Stimulated activated naive CD8-positive, alpha-beta T cell treated with anti-CD3 and anti-CD28 coated beads, Interleukin-15, Interleukin-2, amounts not matched to agents 100 U/mL and 50 U/mL, for 24 hours (primary cell): ENCODE data around the gene NOP14.
"Not testable (repeated sequence)": the region's sequence is repeated elsewhere in the genome, so short reads cannot be mapped to it uniquely, and the experiment has no call there.

ENCODE experiments used
- ATAC-seq: fragments of 150-1000 bp; cut with Tn5 transposase; one replicate; pipeline ENCODE4 v1.10.0; 2021
- DNase-seq: peaks from one replicate; pipeline ENCODE4 v3.0.0; 2021

NOP14 gene

DNA sequence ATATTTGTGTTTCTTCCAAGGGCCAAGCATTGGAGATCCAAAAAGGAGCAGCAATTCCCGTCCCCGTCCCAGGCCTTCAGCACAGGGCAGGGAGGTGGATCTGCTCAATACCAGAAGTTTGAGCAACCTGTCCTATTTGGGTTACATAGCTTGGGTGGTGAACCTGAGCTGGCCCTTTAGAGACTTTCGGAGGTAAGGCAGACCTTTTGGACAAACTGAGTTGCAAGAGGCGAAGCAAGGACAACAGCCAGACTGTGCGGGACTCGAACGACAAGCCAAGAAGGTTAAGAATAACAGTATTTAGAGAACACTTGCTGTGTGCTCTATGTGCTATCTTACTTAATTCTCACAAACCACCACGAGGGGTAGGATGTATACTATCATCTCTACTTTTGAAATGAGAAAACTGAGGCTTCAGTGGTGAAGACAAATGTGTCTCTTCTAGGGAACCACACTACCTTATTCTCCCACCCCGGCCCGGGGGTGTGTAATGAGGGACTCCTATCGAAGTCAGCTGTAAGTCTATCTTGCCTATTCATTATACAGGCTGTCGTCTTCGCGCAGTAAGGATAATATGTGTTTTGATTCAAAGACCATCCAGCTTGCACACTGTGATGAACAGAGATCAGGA, 1.3 kb downstream of the NOP14 start:
- DNase-seq (peak; percentile 71), ATAC-seq (peak; percentile 51)

DNA sequence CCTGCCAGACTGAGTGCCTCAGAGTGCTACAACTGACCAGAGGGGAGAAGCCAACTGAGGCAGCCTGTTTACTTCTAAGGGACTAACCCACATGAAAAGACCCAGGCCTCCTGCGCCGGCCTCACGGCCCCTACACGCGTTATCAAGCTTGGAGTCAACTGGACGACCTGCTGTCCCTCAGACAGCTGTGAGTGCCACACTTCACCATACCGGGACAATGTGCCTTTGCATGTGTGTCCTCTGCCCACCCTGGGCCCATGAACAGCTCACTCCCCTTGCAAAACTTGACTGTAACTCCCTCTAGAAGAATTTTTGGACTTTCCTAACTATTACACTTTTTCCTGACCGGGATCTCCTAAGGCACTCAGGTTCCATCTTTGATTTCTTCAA, 1.8 kb downstream of the NOP14 start:
- ATAC-seq (no peak), DNase-seq (peak; percentile 32)

DNA sequence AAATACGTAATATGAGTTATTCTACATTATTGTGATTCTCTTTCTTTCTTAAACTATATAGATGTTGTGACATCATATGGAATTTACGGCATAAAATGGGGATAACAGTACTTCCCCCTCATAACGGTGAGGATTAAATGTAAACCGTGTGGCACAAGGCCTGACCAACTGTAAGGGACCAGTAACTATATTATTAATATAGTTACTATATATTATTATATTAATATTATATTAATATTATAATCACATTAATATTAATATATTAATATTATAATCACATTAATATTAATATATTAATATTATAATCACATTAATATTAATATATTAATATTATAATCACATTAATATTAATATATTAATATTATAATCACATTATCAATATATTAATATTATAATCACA, 2.8 kb downstream of the NOP14 start:
- not testable (repeated sequence) for ATAC-seq, DNase-seq

GRCh38 chr4:2958446-2958845, 4.8 kb downstream of the NOP14 start:
- ATAC-seq (no peak), DNase-seq (no peak)

GRCh38 chr4:2955186-2956044, 7.8 kb downstream of the NOP14 start:
- DNase-seq, ATAC-seq: not testable (repeated sequence)

DNA sequence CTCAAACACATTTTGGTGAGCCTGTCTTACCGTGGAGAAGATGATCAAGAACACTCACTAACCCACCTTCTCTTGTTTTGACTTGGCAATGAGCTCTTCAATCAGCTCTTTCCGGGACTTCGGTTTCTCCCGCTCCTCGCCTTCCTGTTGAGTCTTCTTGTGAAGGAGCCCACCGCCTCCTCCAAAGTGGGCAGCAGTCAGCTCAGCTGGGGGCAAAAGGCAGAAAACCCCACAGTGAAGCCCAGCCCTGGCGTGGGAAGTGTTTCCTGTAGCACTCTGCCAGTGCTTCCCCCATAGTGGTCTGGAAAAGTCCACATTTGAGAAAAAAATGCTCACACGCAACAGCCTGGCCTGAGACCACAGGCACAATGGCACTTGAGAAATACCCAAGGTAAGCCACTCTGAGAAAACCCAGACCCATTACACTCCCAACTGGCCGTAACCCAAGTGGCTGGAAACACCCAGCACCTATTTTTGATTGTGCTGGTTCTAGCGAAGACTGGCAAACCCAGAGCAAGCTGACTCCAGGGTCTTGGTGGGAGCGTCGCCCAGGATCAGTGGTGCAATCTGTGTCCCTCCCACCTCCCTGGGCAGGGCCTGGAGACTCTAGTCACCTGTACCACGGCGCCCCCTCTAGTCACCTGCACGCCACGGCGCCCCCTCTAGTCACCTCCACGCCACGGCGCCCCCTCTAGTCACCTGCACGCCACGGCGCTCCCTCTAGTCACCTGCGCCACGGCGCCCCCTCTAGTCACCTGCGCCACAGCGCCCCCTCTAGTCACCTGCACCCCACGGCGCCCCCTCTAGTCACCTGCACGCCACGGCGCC, 8.6 kb downstream of the NOP14 start:
- peak; percentile 78 for DNase-seq
- ATAC-seq, result peak; percentile 87

GRCh38 chr4:2953496-2953895, 9.7 kb downstream of the NOP14 start:
- no peak for ATAC-seq
- DNase-seq, result no peak

- ATAC-seq, result no peak
- DNase-seq, result no peak
Observed at GRCh38 chr4:2950221-2950989, 12.8 kb downstream of the NOP14 start.

DNA sequence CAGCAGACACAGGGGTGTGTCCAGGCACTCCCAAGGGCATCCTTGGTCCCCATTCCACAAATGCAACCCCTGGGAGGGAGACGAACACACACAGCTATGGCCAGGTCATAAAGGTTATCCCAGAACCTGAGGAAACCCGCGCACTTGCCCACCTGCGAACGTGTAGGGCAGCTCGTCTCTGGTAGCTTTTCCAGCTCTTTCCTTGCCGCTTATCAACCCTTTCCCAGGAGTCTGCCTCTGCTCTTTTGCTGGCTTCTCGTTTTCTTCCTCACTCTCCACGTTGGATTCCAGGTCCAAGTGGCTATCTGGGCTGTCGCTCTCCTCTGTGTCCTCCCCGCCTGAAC, 13.5 kb downstream of the NOP14 start:
- no peak for DNase-seq
- no peak for ATAC-seq

GRCh38 chr4:2948895-2949781, 14.1 kb downstream of the NOP14 start:
- ATAC-seq, result peak; percentile 41
- DNase-seq, result no peak

DNA sequence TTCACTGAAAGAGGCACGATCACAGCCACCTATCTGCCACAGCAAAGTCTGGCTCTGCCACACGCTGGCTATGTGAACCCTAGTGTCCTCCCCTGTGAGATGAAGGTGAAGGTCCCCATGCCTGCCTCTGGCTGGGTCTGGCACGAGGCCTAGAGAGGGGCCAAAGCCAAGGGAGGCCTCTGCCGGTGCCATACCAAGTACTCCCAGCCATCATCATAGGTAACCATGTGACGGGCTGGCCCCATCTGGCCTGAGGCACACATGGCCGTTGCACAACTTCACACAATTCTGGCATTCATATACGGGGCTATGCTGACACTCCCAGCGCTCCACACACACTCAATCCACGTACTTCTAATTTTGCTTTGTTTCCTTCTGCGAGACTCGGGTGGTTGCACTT, 15.3 kb downstream of the NOP14 start:
- ATAC-seq (no peak), DNase-seq (no peak)

DNA sequence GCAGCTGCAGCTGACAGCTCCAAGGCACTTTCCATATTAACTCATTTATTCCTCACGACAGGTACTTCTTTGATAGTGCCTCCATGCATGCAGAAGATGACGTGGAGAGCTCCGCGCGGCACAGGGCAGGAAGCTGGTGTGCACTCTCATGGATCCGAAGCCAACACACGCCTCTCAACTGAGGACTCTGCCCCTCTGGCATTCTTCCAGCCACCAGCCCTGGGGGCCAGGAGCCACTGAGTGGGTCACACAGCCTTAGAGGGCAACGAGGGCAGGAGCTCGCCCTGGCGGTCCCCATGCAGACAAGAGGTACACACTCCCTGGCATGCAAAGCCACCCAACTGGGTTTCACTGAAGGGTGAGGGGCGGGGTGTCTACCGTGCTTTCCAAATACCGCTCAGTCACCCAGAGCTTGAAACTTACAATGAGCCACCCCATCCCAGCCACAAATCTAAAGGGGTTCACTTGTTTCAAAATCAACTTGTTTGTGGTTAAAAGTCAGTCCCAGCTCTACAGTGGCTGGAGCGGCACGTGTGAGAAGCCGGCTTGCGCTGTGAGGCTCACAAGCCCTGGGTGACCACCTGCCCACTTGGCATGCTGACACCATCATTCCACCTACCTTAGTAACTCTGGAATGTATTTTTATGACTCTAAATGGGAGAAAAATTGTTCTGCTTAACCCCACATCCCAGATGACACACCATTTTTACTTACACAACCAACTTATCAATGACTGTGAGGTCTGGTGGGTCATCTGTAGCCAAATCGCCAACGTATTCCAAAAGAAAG, 16.2 kb downstream of the NOP14 start:
- DNase-seq (no peak), ATAC-seq (no peak)

DNA sequence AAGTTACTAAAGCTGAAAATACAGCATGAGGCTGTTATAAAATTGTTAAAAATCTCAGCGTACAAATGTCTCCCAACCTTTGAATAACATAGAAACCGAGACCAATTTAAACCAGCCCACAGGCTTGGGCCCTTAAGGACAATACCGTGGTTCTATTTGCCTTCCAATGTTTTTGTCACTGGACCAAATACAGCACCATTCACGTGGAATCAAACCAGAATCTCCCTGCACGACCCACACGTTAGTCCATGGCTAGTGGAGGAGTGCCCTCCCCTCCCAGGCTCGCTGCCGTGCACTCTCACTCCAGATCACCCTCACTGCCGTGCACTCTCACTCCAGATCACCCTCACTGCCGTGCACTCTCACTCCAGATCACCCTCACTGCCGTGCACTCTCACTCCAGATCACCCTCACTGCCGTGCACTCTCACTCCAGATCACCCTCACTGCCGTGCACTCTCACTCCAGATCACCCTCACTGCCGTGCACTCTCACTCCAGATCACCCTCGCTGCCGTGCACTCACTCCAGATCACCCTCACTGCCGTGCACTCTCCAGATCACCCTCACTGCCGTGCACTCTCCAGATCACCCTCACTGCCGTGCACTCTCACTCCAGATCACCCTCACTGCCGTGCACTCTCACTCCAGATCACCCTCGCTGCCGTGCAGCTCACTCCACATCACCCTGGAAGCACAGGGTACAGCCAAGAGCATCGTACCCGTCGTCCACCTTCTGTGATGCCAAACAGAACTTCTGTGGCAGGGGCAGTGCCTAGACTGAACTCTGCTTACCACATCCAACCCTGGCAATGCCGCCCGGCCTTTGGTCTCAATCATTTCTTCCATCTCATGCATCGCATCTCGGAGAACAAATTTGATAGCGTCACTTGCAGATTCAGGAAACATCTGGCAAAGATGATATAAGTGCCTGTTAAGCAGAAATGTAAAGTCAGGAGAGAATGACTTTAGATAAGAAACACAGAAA, 17.3 kb downstream of the NOP14 start:
- not testable (repeated sequence) for DNase-seq, ATAC-seq

GRCh38 chr4:2944586-2945526, 18.4 kb downstream of the NOP14 start:
- no peak for DNase-seq
- no peak for ATAC-seq

- DNase-seq, result no peak
Observed at GRCh38 chr4:2944091-2944482, 19.1 kb downstream of the NOP14 start.

DNA sequence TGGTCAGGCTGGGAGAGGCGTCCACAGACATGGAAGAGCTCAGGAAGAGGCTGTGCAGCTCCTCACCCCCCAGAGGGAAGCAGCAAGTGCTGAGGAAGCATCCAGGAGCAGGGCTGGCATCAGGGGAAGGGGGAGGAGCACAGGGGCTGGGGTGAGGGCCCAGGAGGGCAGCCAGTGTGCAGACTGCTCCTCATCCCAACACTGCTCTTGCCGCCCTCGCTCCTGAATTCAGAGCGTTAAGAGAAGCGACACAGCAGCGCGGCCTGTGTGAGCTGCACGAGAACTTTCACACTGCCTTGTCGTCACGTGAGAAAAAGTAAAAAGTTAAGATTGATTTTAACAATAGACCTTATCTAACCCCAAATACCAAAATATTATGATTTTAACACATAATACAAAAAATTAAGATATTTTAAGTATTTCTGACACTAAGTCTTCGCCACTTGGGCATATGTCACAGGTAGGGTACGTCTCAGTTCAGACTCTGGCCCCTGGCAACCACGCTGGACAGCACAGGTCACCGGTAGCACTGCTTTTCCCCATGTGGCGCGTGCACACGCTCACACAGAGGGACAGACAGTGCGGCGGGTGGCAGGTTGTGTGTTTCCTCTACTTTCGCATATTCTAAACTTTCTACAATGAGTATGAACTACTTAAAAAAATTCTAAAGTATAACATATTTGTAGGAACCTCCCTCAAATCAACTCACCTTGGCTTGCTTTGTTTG, 19.7 kb downstream of the NOP14 start:
- ATAC-seq (no peak), DNase-seq (no peak)

More at GRCh38 chr4:2944091-2944482, 19.1 kb downstream of the NOP14 start:
- ATAC-seq, result no peak
